Neural cell (in vitro differentiated cells): ENCODE data around the gene RIN1. TPM values are rescaled to one million over a fixed set of nuclear protein-coding genes. Genes with fewer than 3 reads are reported as not detected.

Source experiments
- H2AFZ ChIP-seq: fragments of 200-600, 300-800 bp; sonication (generic), shearing (Covaris generic); 2 replicates; pipeline ENCODE4 v1.6.0; 2014; ENCODE audit warnings: low read depth, mild to moderate bottlenecking, antibody characterized with exemption, low read length, moderate library complexity
- H3F3A ChIP-seq: fragments of 200-600 bp; shearing (Covaris generic); 2 replicates; pipeline ENCODE4 v1.6.1; 2016; ENCODE audit warnings: mild to moderate bottlenecking, moderate library complexity, mixed read lengths, antibody characterized with exemption, low read length; ENCODE audit not compliant: insufficient read depth, poor library complexity, severe bottlenecking
- H3K27ac ChIP-seq: fragments of 200-600, 300-800 bp; sonication (generic), shearing (Covaris generic); 2 replicates; pipeline ENCODE4 v1.5.1; 2014; ENCODE audit warnings: mild to moderate bottlenecking, low read length, moderate library complexity
- H3K27me3 ChIP-seq: fragments of 300-800, 200-600 bp; sonication (generic), shearing (Covaris generic); 2 replicates; pipeline ENCODE4 v1.6.0; 2014; ENCODE audit warnings: mild to moderate bottlenecking, low read depth, low read length, moderate library complexity; ENCODE audit not compliant: insufficient read depth
- H3K36me3 ChIP-seq: fragments of 300-800, 200-600 bp; sonication (generic), shearing (Covaris generic); 2 replicates; pipeline ENCODE4 v1.5.1; 2014; ENCODE audit warnings: mild to moderate bottlenecking, antibody characterized with exemption, low read length, moderate library complexity; ENCODE audit not compliant: insufficient read depth
- H3K4me2 ChIP-seq: fragments of 300-800, 200-600 bp; sonication (generic), shearing (Covaris generic); 2 replicates; pipeline ENCODE4 v1.6.0; 2014; ENCODE audit warnings: mild to moderate bottlenecking, low read length
- H3K4me3 ChIP-seq: fragments of 300-800, 200-600 bp; sonication (generic), shearing (Covaris generic); 2 replicates; pipeline ENCODE4 v1.5.1; 2014; ENCODE audit warnings: mild to moderate bottlenecking, low read length, moderate library complexity
- H3K79me2 ChIP-seq: fragments of 200-600 bp; shearing (Covaris generic); replicated peaks from 2 replicates; pipeline ENCODE4 v1.6.0; 2014; ENCODE audit warnings: mild to moderate bottlenecking, low read length, moderate library complexity; ENCODE audit not compliant: insufficient read depth
- H3K9ac ChIP-seq: fragments of 300-800, 200-600 bp; sonication (generic), shearing (Covaris generic); 2 replicates; pipeline ENCODE4 v1.6.1; 2016; ENCODE audit warnings: mild to moderate bottlenecking, low read length, mixed read lengths
- H3K9me2 ChIP-seq: fragments of 200-600 bp; shearing (Covaris generic); 2 replicates; pipeline ENCODE4 v1.6.1; 2016; ENCODE audit warnings: mild to moderate bottlenecking, low read length, mixed read lengths; ENCODE audit not compliant: insufficient read depth
- H3K9me3 ChIP-seq: fragments of 200-600, 300-800 bp; sonication (generic), shearing (Covaris generic); 2 replicates; pipeline ENCODE4 v1.6.1; 2016; ENCODE audit warnings: mild to moderate bottlenecking, mixed run types, low read length, moderate library complexity, mixed read lengths
- H4K20me1 ChIP-seq: fragments of 200-600 bp; shearing (Covaris generic); 2 replicates; pipeline ENCODE4 v1.6.1; 2016; ENCODE audit warnings: mild to moderate bottlenecking, mixed run types; ENCODE audit not compliant: insufficient read depth
- EP300 ChIP-seq: fragments of 450-650 bp; conservative IDR thresholded peaks from 2 replicates; pipeline ENCODE4 v1.6.1; 2014; ENCODE audit warnings: antibody characterized with exemption, mild to moderate bottlenecking, moderate library complexity; ENCODE audit not compliant: poor library complexity, severe bottlenecking
- EZH2 ChIP-seq: fragments of 200-600, 300-800 bp; shearing (Covaris generic), sonication (generic); IDR thresholded peaks from 2 replicates; pipeline ENCODE4 v1.6.1; 2014; ENCODE audit warnings: antibody characterized with exemption, low read length, borderline replicate concordance, mild to moderate bottlenecking; ENCODE audit not compliant: insufficient read depth, poor library complexity, severe bottlenecking
- MXI1 ChIP-seq: fragments of 450-650 bp; conservative IDR thresholded peaks from 2 replicates; pipeline ENCODE4 v1.6.1; 2014; ENCODE audit warnings: antibody characterized with exemption, mild to moderate bottlenecking; ENCODE audit not compliant: poor library complexity, severe bottlenecking
- POLR2AphosphoS5 ChIP-seq: IDR thresholded peaks from 2 replicates; pipeline ENCODE4 v1.6.1; 2012
- RAD21 ChIP-seq: fragments of 450-650 bp; conservative IDR thresholded peaks from 2 replicates; pipeline ENCODE4 v1.6.1; 2014; ENCODE audit warnings: antibody characterized with exemption, mild to moderate bottlenecking, moderate library complexity
- SMC3 ChIP-seq: fragments of 450-650 bp; conservative IDR thresholded peaks from 2 replicates; pipeline ENCODE4 v1.6.1; 2014; ENCODE audit warnings: antibody characterized with exemption, mild to moderate bottlenecking, moderate library complexity; ENCODE audit not compliant: poor library complexity
- TAF1 ChIP-seq: IDR thresholded peaks from 2 replicates; pipeline ENCODE4 v1.6.1; 2012; ENCODE audit warnings: low read depth
- polyA plus RNA-seq: library from polyadenylated mRNA; depleted of rRNA; stranded (reverse); fragments of >200 nt; gene quantifications from 2 replicates; pipeline ENCODE4 v1.2.3, GENCODE V29; 2014
- TF ChIP-seq, protein P1 (sequence below): IDR thresholded peaks from 2 replicates; pipeline ENCODE4 v1.6.1; 2012; ENCODE audit warnings: borderline replicate concordance
- TF ChIP-seq, protein P2 (sequence below): fragments of 450-650 bp; IDR thresholded peaks from 2 replicates; pipeline ENCODE4 v1.5.1; 2014; ENCODE audit warnings: antibody characterized with exemption, mild to moderate bottlenecking, moderate library complexity; ENCODE audit not compliant: poor library complexity, severe bottlenecking

The RIN1 gene
- polyA plus RNA-seq, 1 donor from 2014 or later: 4.2 TPM

DNA sequence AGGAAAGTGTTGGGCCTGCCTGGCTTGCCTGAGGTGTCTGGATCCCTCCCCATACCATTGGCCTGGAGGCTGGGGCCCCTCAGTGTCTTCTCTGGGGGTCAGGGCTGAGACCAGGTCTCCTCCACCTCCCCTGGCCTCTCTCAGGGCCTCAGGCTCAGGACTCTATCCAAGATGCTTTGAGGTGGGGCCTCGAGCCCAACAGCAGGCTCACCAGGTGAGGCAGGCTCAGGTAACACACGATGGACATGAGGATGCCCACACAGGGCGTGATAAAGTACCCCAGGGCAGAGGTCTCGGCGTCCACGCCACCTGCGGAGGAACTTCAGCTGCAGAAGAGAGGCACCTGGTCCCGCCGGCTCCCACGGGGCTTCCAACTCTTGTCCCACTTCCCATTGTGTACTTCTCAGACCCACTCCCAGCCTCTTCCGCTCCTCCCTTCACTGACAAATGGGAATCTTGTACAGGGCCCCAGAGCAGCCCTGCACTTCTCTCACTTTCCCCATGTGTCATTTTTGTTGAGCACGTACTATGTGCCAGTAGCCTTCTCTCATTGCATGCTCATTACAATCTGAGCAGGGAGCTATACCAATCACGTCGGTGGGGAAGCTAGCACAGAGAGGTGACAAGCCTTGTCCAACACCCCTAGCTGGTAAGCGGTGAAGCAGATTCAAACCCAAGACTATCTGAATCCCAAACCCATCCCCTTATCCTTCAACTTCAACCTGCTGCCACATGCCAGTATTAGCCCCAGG is 31.5 kb upstream of the RIN1 start:
- TF ChIP-seq EP300 (no peak), POLR2AphosphoS5 (no peak), SMC3 (no peak), RAD21 (no peak), TAF1 (no peak), MXI1 (no peak), EZH2 (no peak)
- TF ChIP-seq, protein P1, sequence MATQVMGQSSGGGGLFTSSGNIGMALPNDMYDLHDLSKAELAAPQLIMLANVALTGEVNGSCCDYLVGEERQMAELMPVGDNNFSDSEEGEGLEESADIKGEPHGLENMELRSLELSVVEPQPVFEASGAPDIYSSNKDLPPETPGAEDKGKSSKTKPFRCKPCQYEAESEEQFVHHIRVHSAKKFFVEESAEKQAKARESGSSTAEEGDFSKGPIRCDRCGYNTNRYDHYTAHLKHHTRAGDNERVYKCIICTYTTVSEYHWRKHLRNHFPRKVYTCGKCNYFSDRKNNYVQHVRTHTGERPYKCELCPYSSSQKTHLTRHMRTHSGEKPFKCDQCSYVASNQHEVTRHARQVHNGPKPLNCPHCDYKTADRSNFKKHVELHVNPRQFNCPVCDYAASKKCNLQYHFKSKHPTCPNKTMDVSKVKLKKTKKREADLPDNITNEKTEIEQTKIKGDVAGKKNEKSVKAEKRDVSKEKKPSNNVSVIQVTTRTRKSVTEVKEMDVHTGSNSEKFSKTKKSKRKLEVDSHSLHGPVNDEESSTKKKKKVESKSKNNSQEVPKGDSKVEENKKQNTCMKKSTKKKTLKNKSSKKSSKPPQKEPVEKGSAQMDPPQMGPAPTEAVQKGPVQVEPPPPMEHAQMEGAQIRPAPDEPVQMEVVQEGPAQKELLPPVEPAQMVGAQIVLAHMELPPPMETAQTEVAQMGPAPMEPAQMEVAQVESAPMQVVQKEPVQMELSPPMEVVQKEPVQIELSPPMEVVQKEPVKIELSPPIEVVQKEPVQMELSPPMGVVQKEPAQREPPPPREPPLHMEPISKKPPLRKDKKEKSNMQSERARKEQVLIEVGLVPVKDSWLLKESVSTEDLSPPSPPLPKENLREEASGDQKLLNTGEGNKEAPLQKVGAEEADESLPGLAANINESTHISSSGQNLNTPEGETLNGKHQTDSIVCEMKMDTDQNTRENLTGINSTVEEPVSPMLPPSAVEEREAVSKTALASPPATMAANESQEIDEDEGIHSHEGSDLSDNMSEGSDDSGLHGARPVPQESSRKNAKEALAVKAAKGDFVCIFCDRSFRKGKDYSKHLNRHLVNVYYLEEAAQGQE: no peak
- TF ChIP-seq, protein P2, sequence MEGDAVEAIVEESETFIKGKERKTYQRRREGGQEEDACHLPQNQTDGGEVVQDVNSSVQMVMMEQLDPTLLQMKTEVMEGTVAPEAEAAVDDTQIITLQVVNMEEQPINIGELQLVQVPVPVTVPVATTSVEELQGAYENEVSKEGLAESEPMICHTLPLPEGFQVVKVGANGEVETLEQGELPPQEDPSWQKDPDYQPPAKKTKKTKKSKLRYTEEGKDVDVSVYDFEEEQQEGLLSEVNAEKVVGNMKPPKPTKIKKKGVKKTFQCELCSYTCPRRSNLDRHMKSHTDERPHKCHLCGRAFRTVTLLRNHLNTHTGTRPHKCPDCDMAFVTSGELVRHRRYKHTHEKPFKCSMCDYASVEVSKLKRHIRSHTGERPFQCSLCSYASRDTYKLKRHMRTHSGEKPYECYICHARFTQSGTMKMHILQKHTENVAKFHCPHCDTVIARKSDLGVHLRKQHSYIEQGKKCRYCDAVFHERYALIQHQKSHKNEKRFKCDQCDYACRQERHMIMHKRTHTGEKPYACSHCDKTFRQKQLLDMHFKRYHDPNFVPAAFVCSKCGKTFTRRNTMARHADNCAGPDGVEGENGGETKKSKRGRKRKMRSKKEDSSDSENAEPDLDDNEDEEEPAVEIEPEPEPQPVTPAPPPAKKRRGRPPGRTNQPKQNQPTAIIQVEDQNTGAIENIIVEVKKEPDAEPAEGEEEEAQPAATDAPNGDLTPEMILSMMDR: no peak
- Histone ChIP-seq H3K27ac (no peak overlapping the region), H3K4me3 (no peak overlapping the region), H3K4me2 (no peak overlapping the region), H3F3A (no peaks in the 10 kb centered on the region), H3K9ac (no peak overlapping the region), H3K79me2 (no peaks in the 10 kb centered on the region), H3K9me2 (no peaks in the 10 kb centered on the region), H3K36me3 (no peaks in the 10 kb centered on the region), H3K9me3 (no peaks in the 10 kb centered on the region), H3K27me3 (no peaks in the 10 kb centered on the region), H2AFZ (no peak overlapping the region), H4K20me1 (no peaks in the 10 kb centered on the region)

DNA sequence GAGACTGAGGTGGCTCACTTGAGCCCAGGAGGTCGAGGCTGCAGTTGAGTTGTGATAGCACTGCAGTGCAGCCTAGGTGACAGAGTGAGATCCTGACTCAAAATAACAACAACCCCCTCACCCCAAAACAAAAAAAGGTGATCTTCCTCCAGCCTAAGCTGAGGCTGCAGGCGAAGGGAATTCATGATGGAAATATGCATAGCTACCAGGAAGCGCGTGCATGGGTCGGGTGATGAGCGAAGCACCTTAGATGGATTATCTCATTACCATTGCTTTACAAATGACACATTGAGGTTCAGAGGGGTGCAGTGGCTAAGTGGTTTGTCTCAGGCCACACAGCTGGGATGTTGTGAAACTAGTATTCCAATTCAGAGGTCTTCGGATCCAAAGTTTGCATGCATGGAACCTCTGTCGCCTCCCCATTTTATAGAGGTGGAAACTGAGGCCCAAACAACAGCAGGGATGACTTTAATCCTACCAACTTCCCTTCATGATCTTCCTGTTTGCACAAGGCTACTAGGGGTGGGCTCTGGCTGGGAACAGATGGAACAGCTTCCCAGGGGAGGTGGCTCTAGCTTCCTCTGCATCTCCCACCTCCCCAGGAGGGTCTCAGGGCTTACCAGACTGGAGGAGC is 30.7 kb upstream of the RIN1 start:
- Histone ChIP-seq H3K4me2 (no peak overlapping the region), H2AFZ (no peak overlapping the region), H3K9me3 (no peaks in the 10 kb centered on the region), H3K79me2 (no peaks in the 10 kb centered on the region), H3K9me2 (no peaks in the 10 kb centered on the region), H3K4me3 (no peak overlapping the region), H3K27me3 (no peaks in the 10 kb centered on the region), H4K20me1 (no peaks in the 10 kb centered on the region), H3K36me3 (no peaks in the 10 kb centered on the region), H3F3A (no peaks in the 10 kb centered on the region), H3K27ac (no peak overlapping the region), H3K9ac (no peak overlapping the region)
- TF ChIP-seq, protein P1: no peak
- no peak for TF ChIP-seq POLR2AphosphoS5
